Measurements from ENCODE around the gene BMP8B. TPM values are rescaled to one million over a fixed set of nuclear protein-coding genes. Genes with fewer than 3 reads are reported as not detected.

BMP8B gene
- total RNA-seq, 2 experiments from 2014 or later: 0.21 to 0.28 TPM

DNA sequence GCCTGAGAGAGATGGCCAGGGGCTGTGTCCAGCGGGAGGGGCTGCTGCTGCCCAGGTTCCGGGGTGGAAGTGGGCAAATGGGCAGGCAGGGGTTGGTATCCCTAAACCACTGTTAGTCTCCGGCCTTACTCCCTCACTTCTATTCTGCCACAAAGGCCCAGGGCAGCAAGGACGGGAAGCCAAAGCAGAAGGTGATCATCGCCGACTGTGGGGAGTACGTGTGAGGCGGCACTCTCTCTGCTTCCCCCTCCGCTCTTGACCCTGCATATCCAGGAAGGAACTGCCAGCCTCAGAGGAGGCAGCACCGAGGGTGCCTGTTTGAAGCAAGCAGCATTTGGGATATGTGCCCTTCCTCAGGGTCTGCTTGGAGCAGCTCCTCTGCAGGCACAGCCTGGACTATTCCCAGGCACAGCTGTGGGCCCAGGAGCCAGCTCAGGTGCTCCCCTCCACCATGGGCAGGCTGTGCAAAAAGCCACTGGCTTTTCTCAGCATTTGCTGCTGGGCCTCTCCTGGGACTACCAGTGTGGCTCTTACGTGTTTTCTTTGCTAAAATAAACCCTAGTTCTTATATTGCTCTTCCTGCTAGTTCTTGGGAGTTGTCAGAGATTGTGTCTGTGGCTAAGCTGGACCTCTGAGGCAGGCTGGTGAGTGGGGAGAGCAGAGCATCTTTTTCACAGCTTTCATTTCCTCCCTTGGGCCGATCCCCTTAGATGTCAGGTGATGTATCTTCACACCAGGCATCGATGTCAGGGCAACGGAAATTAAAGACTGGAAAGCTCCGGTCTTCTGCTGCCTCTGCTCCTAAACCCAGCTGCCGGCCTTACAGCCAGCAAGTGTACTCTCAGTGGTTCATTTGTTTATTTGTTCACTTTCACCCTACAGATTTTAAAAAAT, 35.3 kb downstream of the BMP8B start:
- POLR2A ChIA-PET: no interaction called here
- intact Hi-C loops (cut with DNase I, micrococcal nuclease): no loop called here
- peaks cover 55% of the 10 kb centered on the region for H3K36me3 Mint-ChIP-seq (ENCODE audit: low read depth)
- no peaks in the 10 kb centered on the region for H3K4me1 Mint-ChIP-seq
- H3K27me3 Mint-ChIP-seq: no peaks in the 10 kb centered on the region
- no peaks in the 10 kb centered on the region for H3K9me3 Mint-ChIP-seq (ENCODE audit: low read depth)
- ATAC-seq: no peak
- H3K27ac Mint-ChIP-seq: no peak overlapping the region
- H3K4me3 Mint-ChIP-seq: no peak overlapping the region
- CTCF ChIA-PET: interaction anchor here (0.6 kb wide), 1 partner anchor 153 kb away, joined by 4 read pairs; no protein-coding TSS in a partner anchor
- DNase-seq: no peak

DNA sequence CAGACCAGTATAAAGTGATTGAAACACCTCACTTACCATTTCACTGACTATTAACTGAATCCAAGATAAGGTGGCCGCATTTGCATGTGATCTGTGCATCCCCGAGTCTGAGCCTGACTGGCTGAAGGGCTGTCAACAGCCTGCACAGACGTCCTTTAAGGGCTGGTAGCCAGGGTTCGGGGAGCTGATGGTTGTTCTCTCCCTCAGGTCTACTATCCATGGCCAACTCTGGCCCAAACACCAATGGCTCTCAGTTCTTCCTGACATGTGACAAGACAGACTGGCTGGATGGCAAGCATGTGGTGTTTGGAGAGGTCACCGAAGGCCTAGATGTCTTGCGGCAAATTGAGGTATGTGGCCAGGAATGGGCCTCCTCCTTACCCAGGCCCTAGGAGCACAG, 36.0 kb downstream of the BMP8B start:
- H3K9me3 Mint-ChIP-seq (ENCODE audit: low read depth): no peaks in the 10 kb centered on the region
- H3K36me3 Mint-ChIP-seq (ENCODE audit: low read depth): peaks cover 51% of the 10 kb centered on the region
- no peak for DNase-seq
- no peak overlapping the region for H3K27ac Mint-ChIP-seq
- ATAC-seq: no peak
- H3K4me3 Mint-ChIP-seq: no peak overlapping the region
- no peaks in the 10 kb centered on the region for H3K27me3 Mint-ChIP-seq
- H3K4me1 Mint-ChIP-seq: no peaks in the 10 kb centered on the region
- intact Hi-C loops (cut with DNase I, micrococcal nuclease): no loop called here
- POLR2A ChIA-PET: no interaction called here
- CTCF ChIA-PET: no interaction called here

DNA sequence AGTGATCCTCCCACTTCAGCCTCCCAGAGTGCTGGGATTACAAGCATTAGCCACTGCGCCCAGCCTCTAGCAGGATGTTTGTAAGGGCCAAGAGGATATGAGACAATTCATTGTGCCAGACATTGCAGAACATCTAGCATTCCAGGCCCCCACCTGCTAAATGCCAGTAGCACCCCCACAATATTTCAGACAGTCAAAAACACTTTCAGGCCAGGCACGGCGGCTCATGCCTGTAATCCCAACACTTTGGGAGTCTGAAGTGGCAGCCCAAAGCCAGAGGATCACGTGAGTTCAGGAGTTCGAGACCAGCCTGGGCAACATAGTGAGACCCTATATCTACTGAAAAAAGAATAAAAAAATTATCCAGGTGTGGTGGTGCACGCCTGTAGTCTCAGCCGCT, 37.1 kb downstream of the BMP8B start:
- H3K36me3 Mint-ChIP-seq (ENCODE audit: low read depth): peaks cover 48% of the 10 kb centered on the region
- DNase-seq (no peak), ATAC-seq (no peak)
- CTCF ChIA-PET: no interaction called here
- intact Hi-C loops (cut with DNase I, micrococcal nuclease): no loop called here
- peaks cover 4% of the 10 kb centered on the region for H3K4me1 Mint-ChIP-seq
- no peak overlapping the region for H3K4me3 Mint-ChIP-seq
- POLR2A ChIA-PET: no interaction called here
- H3K27me3 Mint-ChIP-seq: no peaks in the 10 kb centered on the region
- no peak overlapping the region for H3K27ac Mint-ChIP-seq
- H3K9me3 Mint-ChIP-seq (ENCODE audit: low read depth): no peaks in the 10 kb centered on the region

DNA sequence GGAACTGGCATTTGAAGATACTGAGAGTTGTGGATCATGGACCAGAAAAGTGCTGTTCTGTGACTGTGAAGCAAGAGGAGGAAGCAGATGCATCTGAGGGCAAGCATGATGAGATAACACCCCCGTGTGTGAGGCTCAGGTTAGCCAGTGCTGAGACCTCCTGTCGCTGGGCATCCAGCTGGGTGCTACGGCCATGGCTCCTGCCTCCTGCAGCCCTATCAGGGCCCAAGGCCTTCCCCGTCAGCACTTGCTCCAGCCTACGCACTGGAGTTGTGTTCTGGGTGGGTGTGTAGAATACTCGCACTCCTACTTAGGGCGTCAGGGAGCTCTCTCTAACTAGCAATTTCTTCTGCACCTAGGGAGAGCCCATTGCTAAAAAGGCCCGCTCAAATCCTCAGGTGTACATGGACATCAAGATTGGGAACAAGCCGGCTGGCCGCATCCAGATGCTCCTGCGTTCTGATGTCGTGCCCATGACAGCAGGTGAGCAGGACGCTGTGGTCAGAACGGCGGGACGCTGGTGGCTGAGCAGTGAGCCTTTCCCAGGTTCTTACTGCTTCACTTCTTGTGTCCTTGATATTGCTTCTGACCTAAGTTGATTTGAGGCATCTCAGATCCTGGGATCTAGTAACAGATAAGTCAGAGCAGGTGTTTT, 43.5 kb downstream of the BMP8B start:
- ATAC-seq: no peak
- H3K9me3 Mint-ChIP-seq (ENCODE audit: low read depth): no peaks in the 10 kb centered on the region
- peaks cover 65% of the 10 kb centered on the region for H3K36me3 Mint-ChIP-seq (ENCODE audit: low read depth)
- POLR2A ChIA-PET: no interaction called here
- H3K27ac Mint-ChIP-seq: no peak overlapping the region
- no peak overlapping the region for H3K4me3 Mint-ChIP-seq
- CTCF ChIA-PET: interaction anchor here (1.1 kb wide), 1 partner anchor 54 kb away, joined by 3 read pairs; no protein-coding TSS in a partner anchor
- intact Hi-C loops (cut with DNase I, micrococcal nuclease): no loop called here
- no peaks in the 10 kb centered on the region for H3K27me3 Mint-ChIP-seq
- no peak for DNase-seq
- peaks cover 10% of the 10 kb centered on the region for H3K4me1 Mint-ChIP-seq

DNA sequence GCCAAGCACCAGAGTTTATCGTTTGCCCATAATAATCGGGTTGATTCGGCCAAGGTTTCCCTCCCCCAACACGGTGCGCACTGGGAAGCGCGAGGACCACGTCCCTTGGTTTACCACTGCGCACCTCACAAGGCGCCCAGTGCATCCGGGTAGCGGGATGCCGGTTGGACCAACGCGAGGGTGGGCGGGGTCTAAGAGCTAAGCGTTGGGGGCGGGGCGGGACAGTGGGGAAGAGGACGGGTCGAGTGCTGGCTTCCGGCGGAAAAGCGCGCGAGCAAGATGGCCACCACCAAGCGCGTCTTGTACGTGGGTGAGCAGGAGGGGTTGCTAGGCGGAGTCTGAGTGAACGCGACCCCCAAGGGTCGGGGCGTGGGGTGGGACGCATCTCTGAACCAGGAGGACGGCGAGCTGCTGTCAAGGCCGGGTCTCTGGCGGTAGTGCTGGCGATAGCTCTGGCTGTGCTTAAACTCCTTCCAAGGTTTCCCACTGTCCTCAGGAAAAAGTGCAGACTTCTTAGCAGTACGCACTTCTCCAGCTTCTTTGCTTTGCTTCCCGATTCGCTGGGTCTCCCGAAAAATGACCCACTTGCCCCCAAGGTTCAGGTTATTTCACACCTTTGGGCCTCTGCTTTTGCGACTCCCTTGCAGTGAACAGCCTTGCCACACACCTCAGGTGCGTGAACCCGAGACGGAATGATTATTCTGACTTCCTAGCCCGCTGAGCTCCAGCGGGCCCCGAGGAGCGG, 49.9 kb downstream of the BMP8B start, which contains the start of gene PPIE:
PPIE (plus strand) TSS at position 261 of the 745 bp plus-strand sequence; CDS start at position 280, 19 bp downstream.
- Mint-ChIP-seq H3K27ac (peak within 1 kb of the TSS; percentile 94), H3K36me3 (ENCODE audit: low read depth) (peaks cover 30% of the 10 kb centered on the region), H3K4me1 (peaks cover 36% of the 10 kb centered on the region), H3K9me3 (ENCODE audit: low read depth) (no peaks in the 10 kb centered on the region), H3K4me3 (peak within 1 kb of the TSS; percentile 96), H3K27me3 (peaks cover 7% of the 10 kb centered on the region)
- intact Hi-C loops (cut with DNase I, micrococcal nuclease): loop anchor here (1.0 to 5.0 kb wide), 8 partner anchors 47 to 712 kb away; partner anchors contain the start of genes CAP1 (in 1 of the 2), HPCAL4 (in 1 of the 2), NDUFS5 (in 1 of the 2) and PABPC4 (in 1 of the 2)
- ATAC-seq (peak; percentile 98), DNase-seq (peak; percentile 99)
- ChIA-PET CTCF (interaction anchor here (0.5 to 3.0 kb wide), 11 partner anchors 14 to 264 kb away, joined by 3 to 10 read pairs (median 4); no protein-coding TSS in a partner anchor), POLR2A (interaction anchor here (0.5 to 0.6 kb wide), 2 partner anchors 9 to 635 kb away, joined by 3 read pairs; no protein-coding TSS in a partner anchor)

DNA sequence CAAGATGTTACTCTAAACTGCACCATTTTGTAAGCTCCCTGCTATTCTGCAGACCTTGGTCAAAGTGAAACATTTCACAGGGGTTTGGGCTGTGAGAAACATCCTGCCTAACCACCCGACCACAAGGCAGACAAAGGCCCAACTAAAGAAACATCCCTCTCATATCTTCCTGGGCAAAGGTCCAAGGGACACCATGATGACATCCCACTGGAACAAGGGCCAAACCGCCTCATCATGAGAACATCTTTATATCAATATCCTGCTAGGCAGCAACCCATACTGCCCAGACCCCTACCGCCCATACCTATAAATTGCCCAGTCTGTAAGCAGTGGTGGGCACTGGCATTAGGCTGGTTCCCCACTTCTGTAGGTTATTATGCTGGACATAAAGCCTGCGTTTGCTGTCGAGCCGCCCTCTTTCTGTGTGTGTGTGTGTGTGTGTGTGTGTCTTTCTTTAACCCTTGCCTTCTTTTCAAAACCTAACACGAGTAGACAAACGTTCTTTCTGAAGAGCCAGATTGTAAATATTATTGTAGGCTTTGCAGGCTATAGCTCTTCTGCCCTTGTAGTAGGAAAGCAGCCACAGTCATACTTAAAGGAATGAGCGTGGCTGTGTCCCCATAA, 51.0 kb downstream of the BMP8B start:
- ChIA-PET CTCF (interaction anchor here (0.6 to 3.0 kb wide), 3 partner anchors 18 to 163 kb away, joined by 3 to 8 read pairs (median 5); no protein-coding TSS in a partner anchor), POLR2A (no interaction called here)
- ATAC-seq (no peak), DNase-seq (no peak)
- Mint-ChIP-seq H3K27me3 (peaks cover 13% of the 10 kb centered on the region), H3K4me3 (no peak overlapping the region), H3K4me1 (peaks cover 38% of the 10 kb centered on the region), H3K9me3 (ENCODE audit: low read depth) (no peaks in the 10 kb centered on the region), H3K36me3 (ENCODE audit: low read depth) (peaks cover 24% of the 10 kb centered on the region), H3K27ac (peak overlapping the region; percentile 29)
- intact Hi-C loops (cut with DNase I, micrococcal nuclease): loop anchor here (1.0 to 5.0 kb wide), 8 partner anchors 46 to 711 kb away; partner anchors contain the start of genes CAP1 (in 1 of the 2), HPCAL4 (in 1 of the 2), NDUFS5 (in 1 of the 2) and PABPC4 (in 1 of the 2)

DNA sequence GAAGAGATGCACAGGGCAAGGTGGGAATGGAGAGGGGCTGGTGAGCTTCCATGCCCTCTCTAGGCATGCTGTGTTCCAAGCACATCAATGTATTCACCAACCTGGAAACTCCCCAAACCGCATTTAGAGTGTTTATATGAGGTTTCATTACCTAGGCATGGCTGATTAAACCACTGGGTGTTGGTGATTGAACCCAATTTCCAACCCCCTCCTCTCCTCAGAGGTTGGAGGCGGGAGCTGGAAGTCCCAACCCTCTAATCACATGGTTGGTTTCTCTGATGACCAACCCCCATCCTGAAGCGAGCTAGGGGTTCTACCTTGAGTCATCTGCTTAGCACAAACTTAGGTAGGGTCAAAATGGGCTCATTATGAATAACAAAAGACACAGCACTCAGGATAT, 52.9 kb downstream of the BMP8B start:
- Mint-ChIP-seq H3K4me3 (no peak overlapping the region), H3K27ac (no peak overlapping the region), H3K27me3 (peaks cover 21% of the 10 kb centered on the region), H3K9me3 (ENCODE audit: low read depth) (no peaks in the 10 kb centered on the region), H3K36me3 (ENCODE audit: low read depth) (peaks cover 9% of the 10 kb centered on the region), H3K4me1 (peaks cover 35% of the 10 kb centered on the region)
- DNase-seq: peak; percentile 41
- POLR2A ChIA-PET: no interaction called here
- CTCF ChIA-PET: interaction anchor here (0.6 to 0.8 kb wide), 3 partner anchors 64 to 166 kb away, joined by 3 read pairs; no protein-coding TSS in a partner anchor
- intact Hi-C loops (cut with DNase I, micrococcal nuclease): loop anchor here (5.0 kb wide), 2 partner anchors 68 to 128 kb away; no protein-coding TSS in a partner anchor
- peak; percentile 27 for ATAC-seq

DNA sequence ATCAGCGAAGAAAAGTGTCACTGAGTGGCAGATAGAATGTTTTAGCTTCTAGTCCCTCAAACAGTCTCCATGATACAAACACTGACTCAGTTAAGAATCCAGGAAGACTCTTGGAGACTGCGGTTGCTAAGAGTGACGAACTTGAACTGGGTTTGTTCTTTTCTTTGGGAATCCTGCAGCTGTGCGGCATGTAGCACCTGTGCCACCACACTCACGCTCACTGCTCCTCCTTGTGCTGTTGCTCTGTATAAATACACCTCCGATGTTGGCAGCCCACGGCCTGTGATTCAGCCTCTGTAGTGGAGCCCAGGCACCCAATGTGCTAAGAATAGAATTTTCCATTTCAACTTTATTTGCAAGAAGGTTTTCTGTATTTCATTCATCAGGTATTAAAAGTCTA, 55.5 kb downstream of the BMP8B start:
- ChIA-PET CTCF (interaction anchor here (0.9 kb wide), 1 partner anchor 13 kb away, joined by 3 read pairs; no protein-coding TSS in a partner anchor), POLR2A (no interaction called here)
- peaks cover 15% of the 10 kb centered on the region for H3K4me1 Mint-ChIP-seq
- intact Hi-C loops (cut with DNase I, micrococcal nuclease): no loop called here
- no peak overlapping the region for H3K4me3 Mint-ChIP-seq
- H3K9me3 Mint-ChIP-seq (ENCODE audit: low read depth): no peaks in the 10 kb centered on the region
- H3K27ac Mint-ChIP-seq: no peak overlapping the region
- peak; percentile 48 for ATAC-seq
- peak; percentile 38 for DNase-seq
- no peaks in the 10 kb centered on the region for H3K36me3 Mint-ChIP-seq (ENCODE audit: low read depth)
- peaks cover 45% of the 10 kb centered on the region for H3K27me3 Mint-ChIP-seq

DNA sequence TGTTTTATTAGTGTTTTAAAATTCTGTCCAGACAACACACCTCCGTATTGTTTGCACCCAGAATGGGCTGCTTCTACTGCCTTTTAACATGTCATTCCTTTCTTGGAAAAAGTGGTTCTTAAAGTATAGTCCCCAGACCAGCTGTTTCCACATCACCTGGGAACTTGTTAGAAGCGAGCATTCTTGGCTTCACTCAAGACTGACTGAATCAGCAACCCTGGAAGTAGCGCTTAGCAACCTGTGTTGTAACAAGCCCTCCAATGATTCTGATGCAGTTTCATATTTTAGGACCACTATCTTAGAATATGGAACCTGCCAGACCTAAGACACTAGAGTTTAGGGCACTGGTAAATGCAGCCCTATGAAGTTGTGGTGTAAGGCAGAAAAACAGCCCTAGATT, 55.9 kb downstream of the BMP8B start:
- ATAC-seq (no peak), DNase-seq (no peak)
- H3K27ac Mint-ChIP-seq: no peak overlapping the region
- no peak overlapping the region for H3K4me3 Mint-ChIP-seq
- ChIA-PET CTCF (interaction anchor here (0.9 kb wide), 1 partner anchor 13 kb away, joined by 3 read pairs; no protein-coding TSS in a partner anchor), POLR2A (no interaction called here)
- no peaks in the 10 kb centered on the region for H3K36me3 Mint-ChIP-seq (ENCODE audit: low read depth)
- peaks cover 13% of the 10 kb centered on the region for H3K4me1 Mint-ChIP-seq
- H3K27me3 Mint-ChIP-seq: peaks cover 49% of the 10 kb centered on the region
- no peaks in the 10 kb centered on the region for H3K9me3 Mint-ChIP-seq (ENCODE audit: low read depth)
- intact Hi-C loops (cut with DNase I, micrococcal nuclease): no loop called here

DNA sequence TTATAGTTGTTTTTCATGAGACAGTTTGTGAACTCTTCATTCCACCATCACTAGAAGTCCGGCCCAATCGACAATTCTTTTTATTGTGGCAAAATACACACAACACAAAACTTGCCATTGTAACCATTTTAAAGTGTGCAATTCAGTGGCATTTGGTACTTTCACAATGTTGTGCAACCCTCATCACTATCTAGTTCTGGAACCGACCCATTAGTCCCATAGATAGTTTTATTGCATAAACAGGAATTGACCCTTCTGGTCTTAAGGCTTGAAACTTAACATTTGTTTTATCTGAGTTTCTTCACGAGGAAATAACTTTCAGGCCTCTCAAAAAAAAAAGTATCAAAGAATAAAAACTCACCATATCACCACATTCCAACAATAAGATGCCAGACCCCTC, 58.8 kb downstream of the BMP8B start:
- no peak for ATAC-seq
- POLR2A ChIA-PET: interaction anchor here (0.6 kb wide), 1 partner anchor 10 kb away, joined by 3 read pairs; no protein-coding TSS in a partner anchor
- H3K4me1 Mint-ChIP-seq: peaks cover 8% of the 10 kb centered on the region
- CTCF ChIA-PET: interaction anchor here (0.8 to 1.0 kb wide), 2 partner anchors 10 to 71 kb away, joined by 3 to 4 read pairs; no protein-coding TSS in a partner anchor
- intact Hi-C loops (cut with DNase I, micrococcal nuclease): loop anchor here in 1 of 2 experiments (10.0 kb wide), 1 partner anchor 625 kb away; no protein-coding TSS in a partner anchor
- peaks cover 67% of the 10 kb centered on the region for H3K27me3 Mint-ChIP-seq
- no peaks in the 10 kb centered on the region for H3K9me3 Mint-ChIP-seq (ENCODE audit: low read depth)
- DNase-seq: no peak
- H3K36me3 Mint-ChIP-seq (ENCODE audit: low read depth): no peaks in the 10 kb centered on the region
- no peak overlapping the region for H3K4me3 Mint-ChIP-seq
- H3K27ac Mint-ChIP-seq: no peak overlapping the region

All from activated CD4-positive, alpha-beta T cell treated with anti-CD3 and anti-CD28 coated beads for 36 hours (primary cell).